ENCODE results near the gene DNAAF5. TPM values are rescaled to one million over a fixed set of nuclear protein-coding genes. Genes with fewer than 3 reads are reported as not detected.

DNAAF5 gene
- total RNA-seq, 2 experiments from 2014 or later: 42.6 to 58.5 TPM

GRCh38 chr7:759569-759968, 33.1 kb downstream of the DNAAF5 start:
- Histone ChIP-seq H2AFZ (ENCODE audit: low read length) (no peak overlapping the region), H3K79me2 (ENCODE audit: insufficient read depth, low read depth, low read length) (no peaks in the 10 kb centered on the region), H3K4me1 (ENCODE audit: insufficient read depth, low read length, poor library complexity, severe bottlenecking) (no peaks in the 10 kb centered on the region), H3K9me2 (ENCODE audit: insufficient read depth, low read length) (no peaks in the 10 kb centered on the region), H3K4me3 (ENCODE audit: low read depth, low read length, poor library complexity, severe bottlenecking) (no peak overlapping the region), H3K36me3 (ENCODE audit: insufficient read depth, low read length) (peaks cover 89% of the 10 kb centered on the region), H3K4me2 (ENCODE audit: low read length) (no peak overlapping the region), H3K9me3 (ENCODE audit: low read length) (no peaks in the 10 kb centered on the region), H3K27ac (ENCODE audit: low read depth, low read length, poor library complexity, severe bottlenecking) (no peak overlapping the region), H4K20me1 (ENCODE audit: insufficient read depth, low read length) (no peaks in the 10 kb centered on the region)
- POLR2A ChIA-PET: no interaction called here
- intact Hi-C loops (cut with micrococcal nuclease; ENCODE audit: unreplicated experiment): no loop called here
- TF ChIP-seq EZH2phosphoT487 (IDR thresholded peaks at IDR 0.05; ENCODE audit: borderline replicate concordance, low read depth, low read length) (no peak), CTCF (conservative IDR thresholded peaks at IDR 0.05; ENCODE audit: low read length) (no peak)
- CTCF ChIA-PET (ENCODE audit: unreplicated experiment): no interaction called here
- BruUV-seq (replicated peaks): TSS peak; percentile 38
- no peak for DNase-seq (ENCODE audit: low spot score)

GRCh38 chr7:760006-760405, 33.5 kb downstream of the DNAAF5 start:
- BruUV-seq (replicated peaks): no TSS peak
- Histone ChIP-seq H3K79me2 (ENCODE audit: insufficient read depth, low read depth, low read length) (no peaks in the 10 kb centered on the region), H3K27ac (ENCODE audit: low read depth, low read length, poor library complexity, severe bottlenecking) (no peak overlapping the region), H4K20me1 (ENCODE audit: insufficient read depth, low read length) (no peaks in the 10 kb centered on the region), H3K4me1 (ENCODE audit: insufficient read depth, low read length, poor library complexity, severe bottlenecking) (no peaks in the 10 kb centered on the region), H3K4me3 (ENCODE audit: low read depth, low read length, poor library complexity, severe bottlenecking) (no peak overlapping the region), H2AFZ (ENCODE audit: low read length) (no peak overlapping the region), H3K9me2 (ENCODE audit: insufficient read depth, low read length) (no peaks in the 10 kb centered on the region), H3K9me3 (ENCODE audit: low read length) (no peaks in the 10 kb centered on the region), H3K36me3 (ENCODE audit: insufficient read depth, low read length) (peaks cover 89% of the 10 kb centered on the region), H3K4me2 (ENCODE audit: low read length) (no peak overlapping the region)
- ChIA-PET CTCF (ENCODE audit: unreplicated experiment) (no interaction called here), POLR2A (no interaction called here)
- TF ChIP-seq CTCF (conservative IDR thresholded peaks at IDR 0.05; ENCODE audit: low read length) (no peak), EZH2phosphoT487 (IDR thresholded peaks at IDR 0.05; ENCODE audit: borderline replicate concordance, low read depth, low read length) (no peak)
- intact Hi-C loops (cut with micrococcal nuclease; ENCODE audit: unreplicated experiment): no loop called here
- no peak for DNase-seq (ENCODE audit: low spot score)

- DNase-seq (ENCODE audit: low spot score): no peak
- ChIA-PET POLR2A (no interaction called here), CTCF (ENCODE audit: unreplicated experiment) (interaction anchor here (0.5 kb wide), 1 partner anchor 12 kb away, joined by 19 read pairs; no protein-coding TSS in a partner anchor)
- no peaks in the 10 kb centered on the region for H3K4me1 ChIP-seq (ENCODE audit: insufficient read depth, low read length, poor library complexity, severe bottlenecking)
- H3K9me3 ChIP-seq (ENCODE audit: low read length): no peaks in the 10 kb centered on the region
- no peak overlapping the region for H3K4me3 ChIP-seq (ENCODE audit: low read depth, low read length, poor library complexity, severe bottlenecking)
- H2AFZ ChIP-seq (ENCODE audit: low read length): no peak overlapping the region
- H3K27ac ChIP-seq (ENCODE audit: low read depth, low read length, poor library complexity, severe bottlenecking): no peak overlapping the region
- no TSS peak for BruUV-seq (replicated peaks)
- H3K9me2 ChIP-seq (ENCODE audit: insufficient read depth, low read length): no peaks in the 10 kb centered on the region
- no peak overlapping the region for H3K4me2 ChIP-seq (ENCODE audit: low read length)
- H3K36me3 ChIP-seq (ENCODE audit: insufficient read depth, low read length): peaks cover 91% of the 10 kb centered on the region
- TF ChIP-seq CTCF (conservative IDR thresholded peaks at IDR 0.05; ENCODE audit: low read length) (no peak), EZH2phosphoT487 (IDR thresholded peaks at IDR 0.05; ENCODE audit: borderline replicate concordance, low read depth, low read length) (no peak)
- intact Hi-C loops (cut with micrococcal nuclease; ENCODE audit: unreplicated experiment): no loop called here
- no peaks in the 10 kb centered on the region for H4K20me1 ChIP-seq (ENCODE audit: insufficient read depth, low read length)
- no peaks in the 10 kb centered on the region for H3K79me2 ChIP-seq (ENCODE audit: insufficient read depth, low read depth, low read length)
Observed at GRCh38 chr7:761101-761500, 34.6 kb downstream of the DNAAF5 start.
